Vagina (tissue), 2 donors: ENCODE data around the gene ZBTB7C. TPM values are rescaled to one million over a fixed set of nuclear protein-coding genes. Genes with fewer than 3 reads are reported as not detected.

Experiments used
- DNase-seq, 2 donors: peaks; one replicate each; pipeline ENCODE4 v3.0.0-alpha.2; 2017; ENCODE audit errors: extremely low spot score in 2 of 2
- H3K27ac ChIP-seq: fragments of 200-600 bp; sonication (generic); one replicate; pipeline ENCODE4 v1.5.1; 2019
- H3K27me3 ChIP-seq: fragments of 200-600 bp; sonication (generic); one replicate; pipeline ENCODE4 v1.5.1; 2019
- H3K36me3 ChIP-seq, 2 donors: fragments of 200-600 bp; sonication (generic); one replicate each; pipeline ENCODE4 v1.5.1; 2017 to 2019
- H3K4me1 ChIP-seq: fragments of 200-600 bp; sonication (generic); one replicate; pipeline ENCODE4 v1.5.1; 2019
- H3K4me3 ChIP-seq, 2 donors: fragments of 200-600 bp; sonication (generic); 1 replicate in 1 of 2; 2 replicates in 1 of 2; pipeline ENCODE4 v1.5.1; 2016 to 2019
- H3K9me3 ChIP-seq: fragments of 200-600 bp; sonication (generic); one replicate; pipeline ENCODE4 v1.5.1; 2019
- POLR2A ChIP-seq, 2 donors: fragments of 450-650 bp; IDR thresholded peaks; one replicate each; pipeline ENCODE4 v1.6.1; 2017; ENCODE audit warnings: antibody characterized with exemption in 2 of 2, mild to moderate bottlenecking in 2 of 2, moderate library complexity in 2 of 2
- POLR2AphosphoS5 ChIP-seq, 2 donors: sonication (generic); formaldehyde crosslinking; IDR thresholded peaks; one replicate each; pipeline ENCODE4 v1.9.0; 2017; ENCODE audit warnings: antibody characterized with exemption in 2 of 2, mild to moderate bottlenecking in 2 of 2, low read depth in 1 of 2; ENCODE audit not compliant: insufficient read depth in 1 of 2
- intact Hi-C: fragments of 100-400 bp; cut with DNase I; formaldehyde crosslinking; loops from one replicate; pipeline ENCODE4 v1.15.1; 2023
- total RNA-seq: library from RNA; depleted of rRNA; stranded (reverse); fragments of >200 nt; gene quantifications from one replicate; pipeline ENCODE4 v1.2.3, GENCODE V29; 2016
- TF ChIP-seq, protein P1 (sequence below), 3 experiments: fragments of 450-650 bp in 2 of 3; fragments of 200-600 bp in 1 of 3; sonication (generic) in 1 of 3; IDR thresholded peaks; one replicate each; pipeline ENCODE4 v1.5.1; 2017 to 2019; ENCODE audit warnings: antibody characterized with exemption in 3 of 3, mild to moderate bottlenecking in 2 of 3, moderate library complexity in 2 of 3

ZBTB7C gene
- total RNA-seq, 1 donor from 2014 or later, result 40.5 TPM

DNA sequence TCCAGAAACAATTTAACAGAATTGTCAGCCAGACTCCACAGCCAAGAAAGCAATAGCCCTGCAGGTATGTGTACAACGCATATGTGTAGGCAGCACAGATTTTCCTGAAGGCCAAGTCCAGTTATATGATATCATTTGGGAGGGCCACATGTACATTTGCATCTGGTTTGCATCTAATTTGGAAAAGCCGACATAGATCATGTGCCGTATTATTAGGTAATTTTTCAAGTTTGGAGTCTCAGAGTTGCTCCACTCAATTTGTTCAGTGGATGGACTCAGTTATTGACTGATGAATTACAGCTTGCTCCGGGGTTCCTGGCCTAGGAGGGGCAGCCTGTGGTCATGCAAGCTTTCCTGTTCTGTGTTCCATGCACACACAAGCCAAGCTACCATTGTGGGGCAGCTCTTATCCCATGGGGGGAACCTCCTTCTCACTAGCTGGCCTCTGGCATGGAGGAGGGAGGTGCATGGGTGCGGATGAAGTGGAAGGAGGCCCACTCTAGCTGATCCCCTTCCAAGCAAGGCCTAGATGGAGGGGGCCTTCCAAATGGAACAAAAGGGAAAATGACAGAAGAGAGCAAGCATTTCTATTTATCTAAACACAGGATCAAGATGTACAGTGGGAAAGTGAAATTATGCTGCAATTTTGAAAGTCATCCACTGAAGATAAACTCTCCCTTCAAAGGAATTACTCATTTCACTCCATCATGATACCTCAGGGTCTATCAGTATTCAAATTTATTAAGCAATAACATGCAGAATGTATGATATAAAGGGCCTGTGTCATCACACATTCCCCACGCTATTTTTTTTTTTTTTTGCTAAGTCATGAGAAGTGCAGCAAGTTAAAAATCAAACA lies 276.2 kb downstream of the ZBTB7C start:
- Histone ChIP-seq H3K4me1 (peaks cover 57% of the 10 kb centered on the region), H3K27ac (peak overlapping the region; percentile 57), H3K27me3 (no peaks in the 10 kb centered on the region), H3K36me3 (no peaks in the 10 kb centered on the region), H3K9me3 (no peaks in the 10 kb centered on the region), H3K4me3 (no peak overlapping the region)
- intact Hi-C loops, result no loop called here
- TF ChIP-seq POLR2A (IDR thresholded peaks at IDR 0.05) (no peak), POLR2AphosphoS5 (IDR thresholded peaks at IDR 0.05; ENCODE audit: insufficient read depth in 1 of 2, low read depth in 1 of 2) (no peak)
- TF ChIP-seq, protein P1, sequence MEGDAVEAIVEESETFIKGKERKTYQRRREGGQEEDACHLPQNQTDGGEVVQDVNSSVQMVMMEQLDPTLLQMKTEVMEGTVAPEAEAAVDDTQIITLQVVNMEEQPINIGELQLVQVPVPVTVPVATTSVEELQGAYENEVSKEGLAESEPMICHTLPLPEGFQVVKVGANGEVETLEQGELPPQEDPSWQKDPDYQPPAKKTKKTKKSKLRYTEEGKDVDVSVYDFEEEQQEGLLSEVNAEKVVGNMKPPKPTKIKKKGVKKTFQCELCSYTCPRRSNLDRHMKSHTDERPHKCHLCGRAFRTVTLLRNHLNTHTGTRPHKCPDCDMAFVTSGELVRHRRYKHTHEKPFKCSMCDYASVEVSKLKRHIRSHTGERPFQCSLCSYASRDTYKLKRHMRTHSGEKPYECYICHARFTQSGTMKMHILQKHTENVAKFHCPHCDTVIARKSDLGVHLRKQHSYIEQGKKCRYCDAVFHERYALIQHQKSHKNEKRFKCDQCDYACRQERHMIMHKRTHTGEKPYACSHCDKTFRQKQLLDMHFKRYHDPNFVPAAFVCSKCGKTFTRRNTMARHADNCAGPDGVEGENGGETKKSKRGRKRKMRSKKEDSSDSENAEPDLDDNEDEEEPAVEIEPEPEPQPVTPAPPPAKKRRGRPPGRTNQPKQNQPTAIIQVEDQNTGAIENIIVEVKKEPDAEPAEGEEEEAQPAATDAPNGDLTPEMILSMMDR (IDR thresholded peaks at IDR 0.05), result no peak
- DNase-seq, result no peak

DNA sequence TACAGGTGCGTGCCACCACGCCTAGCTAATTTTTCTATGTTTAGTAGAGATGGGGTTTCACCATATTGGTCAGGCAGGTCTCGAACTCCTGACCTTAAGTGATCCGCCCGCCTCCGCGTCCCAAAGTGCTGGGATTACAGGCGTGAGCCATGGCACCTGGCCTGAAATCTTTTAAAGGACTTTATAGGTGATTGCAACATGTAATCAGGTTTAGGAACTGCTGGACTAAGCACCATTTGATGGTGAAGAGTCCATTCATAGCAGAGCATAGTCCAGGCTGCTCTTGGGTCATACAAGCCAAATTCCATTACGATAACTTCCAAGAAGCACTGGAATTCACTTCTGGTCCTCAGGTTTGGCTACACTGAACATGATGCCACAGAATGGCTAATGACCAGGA lies 278.1 kb downstream of the ZBTB7C start:
- no peak for DNase-seq

DNA sequence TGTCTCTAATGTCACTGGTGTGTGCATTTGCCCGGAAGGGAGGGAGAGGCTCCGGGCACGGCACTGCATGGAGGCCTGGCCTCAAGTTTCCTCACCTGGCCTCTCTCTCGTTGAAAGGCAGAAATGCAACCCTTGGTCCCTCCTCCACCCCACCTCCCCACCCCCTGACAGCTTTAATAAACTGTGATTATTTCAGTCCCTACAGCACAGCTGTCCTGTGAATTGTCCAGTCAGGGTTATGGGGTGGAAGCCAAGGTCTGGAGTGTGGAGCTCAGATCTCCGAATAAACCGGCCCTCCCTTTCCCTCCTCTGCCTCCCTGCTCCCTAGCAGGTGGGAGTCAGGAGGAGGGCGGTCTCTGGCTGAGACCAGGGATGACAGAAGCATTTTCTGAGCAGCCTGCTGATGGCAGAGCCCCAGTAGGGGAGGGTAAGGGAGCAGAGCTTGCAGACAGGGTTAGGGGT lies 279.5 kb downstream of the ZBTB7C start:
- H3K36me3 ChIP-seq, result peaks cover 0 to 3% of the 10 kb centered on the region in 2 donors
- no peaks in the 10 kb centered on the region for H3K9me3 ChIP-seq
- no peak for DNase-seq
- peak overlapping the region; percentile 7 for H3K27ac ChIP-seq
- H3K4me3 ChIP-seq, result no peak overlapping the region
- TF ChIP-seq POLR2A (IDR thresholded peaks at IDR 0.05) (no peak), POLR2AphosphoS5 (IDR thresholded peaks at IDR 0.05; ENCODE audit: insufficient read depth in 1 of 2, low read depth in 1 of 2) (no peak)
- TF ChIP-seq, protein P1 (IDR thresholded peaks at IDR 0.05), result no peak
- H3K27me3 ChIP-seq, result no peaks in the 10 kb centered on the region
- peaks cover 54% of the 10 kb centered on the region for H3K4me1 ChIP-seq
- intact Hi-C loops, result no loop called here

More for the DNA sequence above, 278.1 kb downstream of the ZBTB7C start:
- Histone ChIP-seq H3K27me3 (no peaks in the 10 kb centered on the region), H3K9me3 (no peaks in the 10 kb centered on the region), H3K36me3 (peaks cover 0 to 3% of the 10 kb centered on the region in 2 donors), H3K4me1 (peaks cover 45% of the 10 kb centered on the region), H3K27ac (no peak overlapping the region), H3K4me3 (no peak overlapping the region)
- TF ChIP-seq POLR2A (IDR thresholded peaks at IDR 0.05), result no peak
- TF ChIP-seq POLR2AphosphoS5 (IDR thresholded peaks at IDR 0.05; ENCODE audit: insufficient read depth in 1 of 2, low read depth in 1 of 2), result no peak
- TF ChIP-seq, protein P1 (IDR thresholded peaks at IDR 0.05), result no peak
- intact Hi-C loops, result no loop called here

- no peaks in the 10 kb centered on the region for H3K27me3 ChIP-seq
- TF ChIP-seq POLR2AphosphoS5 (IDR thresholded peaks at IDR 0.05; ENCODE audit: insufficient read depth in 1 of 2, low read depth in 1 of 2) (no peak), POLR2A (IDR thresholded peaks at IDR 0.05) (no peak)
- TF ChIP-seq, protein P1 (IDR thresholded peaks at IDR 0.05), result no peak
- H3K9me3 ChIP-seq, result no peaks in the 10 kb centered on the region
- peaks cover 0 to 3% of the 10 kb centered on the region in 2 donors for H3K36me3 ChIP-seq
- H3K4me1 ChIP-seq, result peaks cover 57% of the 10 kb centered on the region
- no peak overlapping the region for H3K4me3 ChIP-seq
- no peak overlapping the region for H3K27ac ChIP-seq
- DNase-seq, result no peak
- intact Hi-C loops, result no loop called here
These were observed 281.6 kb downstream of the ZBTB7C start for GRCh38 chr18:48127606-48128005.

GRCh38 chr18:48126240-48126639 lies 282.9 kb downstream of the ZBTB7C start:
- no peak for DNase-seq
- peaks cover 50% of the 10 kb centered on the region for H3K4me1 ChIP-seq
- H3K27ac ChIP-seq, result no peak overlapping the region

More at GRCh38 chr18:48126240-48126639, 282.9 kb downstream of the ZBTB7C start:
- no peak overlapping the region for H3K4me3 ChIP-seq
- no peaks in the 10 kb centered on the region for H3K9me3 ChIP-seq
- no peaks in the 10 kb centered on the region for H3K27me3 ChIP-seq
- intact Hi-C loops, result no loop called here
- H3K36me3 ChIP-seq, result peaks cover 0 to 3% of the 10 kb centered on the region in 2 donors
- no peak for TF ChIP-seq POLR2A (IDR thresholded peaks at IDR 0.05)
- no peak for TF ChIP-seq POLR2AphosphoS5 (IDR thresholded peaks at IDR 0.05; ENCODE audit: insufficient read depth in 1 of 2, low read depth in 1 of 2)
